Stimulated activated effector memory CD8-positive, alpha-beta T cell treated with anti-CD3 and anti-CD28 coated beads, Interleukin-12 subunit alpha, Interleukin-12 subunit beta, amount 100 ng/mL, for 72 hours (primary cell): Measurements from ENCODE around the gene MSI1.
A peak's percentile ranks its signal among the peaks of the same experiment; 100 is the strongest.

Source experiments
- ATAC-seq: fragments of 150-1000 bp; cut with Tn5 transposase; 2 replicates; pipeline ENCODE4 v1.10.0; 2021
- DNase-seq, 2 donors: peaks; one replicate each; pipeline ENCODE4 v3.0.0; 2021 to 2022; ENCODE audit warnings: low spot score in 2 of 2
- H3K27ac Mint-ChIP-seq: one replicate; pipeline ENCODE4 v1.8.0; 2022; ENCODE audit warnings: mild to moderate bottlenecking, mixed read lengths
- H3K36me3 Mint-ChIP-seq: one replicate; pipeline ENCODE4 v1.8.0; 2022; ENCODE audit warnings: mild to moderate bottlenecking, mixed read lengths
- H3K4me1 Mint-ChIP-seq: one replicate; pipeline ENCODE4 v1.8.0; 2022; ENCODE audit warnings: mixed read lengths
- H3K4me3 Mint-ChIP-seq: one replicate; pipeline ENCODE4 v1.8.0; 2022; ENCODE audit warnings: mild to moderate bottlenecking, mixed read lengths
- H3K9me3 Mint-ChIP-seq: one replicate; pipeline ENCODE4 v1.8.0; 2022; ENCODE audit warnings: mixed read lengths

Gene MSI1

GRCh38 chr12:120368789-120369602 lies at the start of gene MSI1:
Gene MSI1, minus strand, starts transcription at chr12:120369164. Its CDS starts 73 bp downstream, at chr12:120369091.
- peaks cover 7% of the 10 kb centered on the region for H3K36me3 Mint-ChIP-seq
- peaks cover 25% of the 10 kb centered on the region for H3K4me1 Mint-ChIP-seq
- ATAC-seq (peak; percentile 17), DNase-seq (no peak)
- H3K4me3 Mint-ChIP-seq = peak within 1 kb of the TSS; percentile 71
- no peaks in the 10 kb centered on the region for H3K9me3 Mint-ChIP-seq
- peak within 1 kb of the TSS; percentile 18 for H3K27ac Mint-ChIP-seq

- peaks cover 2% of the 10 kb centered on the region for H3K4me1 Mint-ChIP-seq
- ATAC-seq = no peak
- H3K27ac Mint-ChIP-seq = no peak overlapping the region
- no peak overlapping the region for H3K4me3 Mint-ChIP-seq
- H3K36me3 Mint-ChIP-seq = no peaks in the 10 kb centered on the region
- no peak for DNase-seq
- no peaks in the 10 kb centered on the region for H3K9me3 Mint-ChIP-seq
Observed at GRCh38 chr12:120417917-120418580, 49.1 kb upstream of the MSI1 start.

DNA sequence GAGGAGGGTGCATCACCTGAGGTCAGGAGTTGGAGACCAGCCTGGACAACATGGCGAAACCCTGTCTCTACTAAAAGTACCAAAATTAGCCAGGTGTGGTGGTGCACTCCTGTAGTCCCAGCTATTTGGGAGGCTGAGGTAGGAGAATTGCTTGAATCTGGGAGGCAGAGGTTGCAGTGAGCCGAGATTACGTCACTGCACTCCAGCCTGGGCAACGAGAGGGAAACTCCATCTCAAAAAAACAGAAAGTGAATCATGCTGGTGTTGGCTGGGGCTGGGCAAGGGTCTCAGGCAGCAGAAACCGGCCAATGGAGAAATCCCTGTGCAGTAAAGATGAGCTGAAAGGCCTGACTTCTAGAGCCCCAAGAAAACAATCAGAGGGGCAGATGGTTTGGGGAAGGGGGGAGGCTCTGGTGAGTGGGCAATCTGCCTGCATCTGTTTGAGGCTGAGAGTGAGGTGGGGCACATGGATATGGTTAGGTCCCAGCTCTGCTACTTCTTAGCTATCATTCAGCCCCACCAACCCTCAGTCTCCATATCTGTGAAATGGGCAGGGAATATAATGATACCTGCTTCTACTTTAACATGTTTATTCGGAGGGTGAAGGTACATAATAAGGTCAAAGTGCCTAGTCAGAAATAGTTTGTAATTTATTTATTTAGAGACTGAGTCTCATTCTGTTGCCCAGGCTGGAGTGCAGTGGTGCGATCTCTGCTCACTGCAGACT lies 47.7 kb upstream of the MSI1 start:
- Mint-ChIP-seq H3K9me3 (no peaks in the 10 kb centered on the region), H3K4me1 (no peaks in the 10 kb centered on the region), H3K4me3 (no peak overlapping the region), H3K27ac (no peak overlapping the region), H3K36me3 (no peaks in the 10 kb centered on the region)
- DNase-seq (no peak), ATAC-seq (no peak)

DNA sequence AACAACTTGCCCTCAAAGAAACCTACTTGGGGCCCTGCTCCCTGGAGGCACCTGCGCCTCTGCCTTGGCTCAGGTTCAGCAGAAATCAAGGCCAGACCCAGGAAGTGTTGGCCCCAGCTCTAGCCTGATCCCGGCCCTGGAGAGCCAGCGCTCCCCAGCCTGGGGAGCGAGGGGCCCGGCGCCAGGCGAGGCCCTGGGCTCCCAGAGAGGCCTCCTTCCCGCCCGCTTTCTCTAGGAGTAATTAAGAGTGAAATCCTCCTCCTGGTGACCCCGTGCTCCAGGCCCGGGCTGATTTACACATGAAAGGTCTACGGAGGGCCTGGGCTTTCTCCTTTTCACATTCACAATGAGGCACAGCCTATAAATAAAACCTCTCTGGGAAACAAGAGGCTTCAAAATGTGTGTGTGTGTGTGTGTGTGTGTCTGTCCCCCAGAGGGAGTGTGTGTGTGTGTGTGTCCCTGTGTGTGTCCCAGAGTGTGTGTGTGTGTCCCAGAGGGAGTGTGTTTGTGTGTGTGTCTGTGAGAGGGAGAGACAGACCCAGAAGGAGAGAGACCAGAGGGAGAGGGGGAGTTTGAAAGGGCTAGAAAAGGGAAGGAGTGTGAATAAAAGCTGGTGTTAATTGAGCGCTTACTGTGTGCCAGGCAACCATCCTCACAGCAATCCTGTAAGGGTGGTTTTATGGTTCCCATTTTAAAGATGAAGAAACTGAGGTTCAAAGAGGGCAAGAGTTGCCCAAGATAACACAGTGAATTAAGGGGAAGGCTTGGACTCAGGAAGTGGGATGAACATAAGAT lies 45.1 kb upstream of the MSI1 start:
- Mint-ChIP-seq H3K27ac (no peak overlapping the region), H3K36me3 (no peaks in the 10 kb centered on the region), H3K4me1 (no peaks in the 10 kb centered on the region)

DNA sequence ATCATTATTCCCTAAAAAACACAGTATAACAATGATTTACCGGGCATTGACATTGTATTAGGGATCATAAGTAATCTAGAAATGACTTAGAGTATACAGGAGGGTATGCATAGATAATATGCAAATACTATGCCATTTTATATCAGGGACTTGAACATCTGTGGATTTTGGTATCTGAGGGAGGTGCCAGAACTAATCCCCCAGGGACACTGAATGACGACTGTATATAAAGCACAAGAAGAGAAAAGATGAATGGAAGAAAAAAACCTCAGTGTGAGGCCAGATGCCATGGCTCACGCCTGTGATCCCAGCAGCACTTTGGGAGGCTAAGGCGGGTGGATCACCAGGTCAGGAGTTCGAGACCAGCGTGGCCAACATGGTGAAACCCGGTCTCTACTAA lies 43.5 kb upstream of the MSI1 start:
- H3K4me1 Mint-ChIP-seq = no peaks in the 10 kb centered on the region

More for the DNA sequence above, 45.1 kb upstream of the MSI1 start:
- no peak overlapping the region for H3K4me3 Mint-ChIP-seq
- no peaks in the 10 kb centered on the region for H3K9me3 Mint-ChIP-seq
- ATAC-seq (no peak), DNase-seq (no peak)

GRCh38 chr12:120408771-120409170 lies 39.8 kb upstream of the MSI1 start:
- no peak overlapping the region for H3K27ac Mint-ChIP-seq
- H3K9me3 Mint-ChIP-seq = no peaks in the 10 kb centered on the region
- no peak overlapping the region for H3K4me3 Mint-ChIP-seq
- no peaks in the 10 kb centered on the region for H3K4me1 Mint-ChIP-seq
- ATAC-seq (no peak), DNase-seq (no peak)
- H3K36me3 Mint-ChIP-seq = no peaks in the 10 kb centered on the region

More for the DNA sequence above, 43.5 kb upstream of the MSI1 start:
- no peaks in the 10 kb centered on the region for H3K9me3 Mint-ChIP-seq
- no peak overlapping the region for H3K4me3 Mint-ChIP-seq
- H3K27ac Mint-ChIP-seq = no peak overlapping the region
- ATAC-seq (no peak), DNase-seq (no peak)
- H3K36me3 Mint-ChIP-seq = no peaks in the 10 kb centered on the region

DNA sequence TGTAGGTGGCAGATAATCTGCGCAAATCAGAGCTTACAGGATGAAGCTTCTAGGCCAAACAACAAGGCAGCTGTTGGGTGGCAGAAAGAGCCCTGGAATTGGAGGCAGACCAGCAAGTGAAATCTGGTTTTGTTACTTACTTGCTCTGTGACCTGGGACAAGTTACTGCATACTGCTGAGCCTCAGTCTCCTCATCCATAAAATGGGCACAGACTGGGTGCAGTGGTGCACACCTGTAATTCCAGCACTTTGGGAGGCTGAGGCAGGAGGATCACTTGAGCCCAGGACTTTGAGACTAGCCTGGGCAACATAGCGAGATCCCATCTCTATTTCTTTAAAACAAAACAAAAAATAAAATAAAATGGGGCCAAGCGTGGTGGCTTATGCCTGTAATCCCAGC lies 37.6 kb upstream of the MSI1 start:
- Mint-ChIP-seq H3K27ac (no peak overlapping the region), H3K4me1 (no peaks in the 10 kb centered on the region), H3K4me3 (no peak overlapping the region), H3K9me3 (no peaks in the 10 kb centered on the region), H3K36me3 (no peaks in the 10 kb centered on the region)
- no peak for ATAC-seq
- no peak for DNase-seq

GRCh38 chr12:120406069-120406468 lies 37.1 kb upstream of the MSI1 start:
- Mint-ChIP-seq H3K9me3 (no peaks in the 10 kb centered on the region), H3K4me3 (no peak overlapping the region), H3K4me1 (no peaks in the 10 kb centered on the region), H3K27ac (no peak overlapping the region), H3K36me3 (no peaks in the 10 kb centered on the region)
- ATAC-seq (no peak), DNase-seq (no peak)

DNA sequence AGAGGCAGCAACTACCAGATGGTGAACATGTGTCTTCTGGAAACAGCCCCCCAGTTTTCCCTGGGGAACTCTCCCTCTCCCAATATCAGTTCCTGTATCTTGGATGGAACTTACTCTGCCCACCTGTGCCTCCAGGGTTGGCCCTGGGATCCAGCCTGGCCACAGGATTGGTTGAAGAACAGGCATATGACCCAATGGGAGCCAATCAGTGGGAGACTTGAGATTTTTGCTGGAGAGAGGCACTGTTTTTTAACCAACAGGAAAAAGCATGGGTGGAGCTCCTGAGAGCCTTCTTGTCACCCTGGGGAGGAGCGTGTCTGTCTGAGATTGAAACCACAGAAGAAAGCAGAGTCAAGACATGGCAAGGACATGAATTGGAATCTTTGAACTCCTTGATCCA lies 35.3 kb upstream of the MSI1 start:
- DNase-seq = no peak
- no peak overlapping the region for H3K4me3 Mint-ChIP-seq
- no peaks in the 10 kb centered on the region for H3K9me3 Mint-ChIP-seq
- H3K27ac Mint-ChIP-seq = no peak overlapping the region
- ATAC-seq = no peak
- H3K36me3 Mint-ChIP-seq = no peaks in the 10 kb centered on the region
- no peaks in the 10 kb centered on the region for H3K4me1 Mint-ChIP-seq

- H3K27ac Mint-ChIP-seq = no peak overlapping the region
- no peaks in the 10 kb centered on the region for H3K4me1 Mint-ChIP-seq
- no peaks in the 10 kb centered on the region for H3K36me3 Mint-ChIP-seq
- no peak overlapping the region for H3K4me3 Mint-ChIP-seq
- DNase-seq (no peak), ATAC-seq (no peak)
- H3K9me3 Mint-ChIP-seq = no peaks in the 10 kb centered on the region
Observed at GRCh38 chr12:120403869-120404268, 34.9 kb upstream of the MSI1 start.

- H3K27ac Mint-ChIP-seq = no peak overlapping the region
- H3K4me1 Mint-ChIP-seq = no peaks in the 10 kb centered on the region
- ATAC-seq (no peak), DNase-seq (no peak)
- H3K4me3 Mint-ChIP-seq = no peak overlapping the region
- H3K9me3 Mint-ChIP-seq = no peaks in the 10 kb centered on the region
- H3K36me3 Mint-ChIP-seq = no peaks in the 10 kb centered on the region
Observed at GRCh38 chr12:120402217-120402616, 33.3 kb upstream of the MSI1 start.

- Mint-ChIP-seq H3K9me3 (no peaks in the 10 kb centered on the region), H3K36me3 (no peaks in the 10 kb centered on the region), H3K27ac (no peak overlapping the region), H3K4me1 (peaks cover 4% of the 10 kb centered on the region), H3K4me3 (no peak overlapping the region)
- DNase-seq = no peak
- peak; percentile 88 for ATAC-seq
Observed at GRCh38 chr12:120399531-120399930, 30.6 kb upstream of the MSI1 start.

DNA sequence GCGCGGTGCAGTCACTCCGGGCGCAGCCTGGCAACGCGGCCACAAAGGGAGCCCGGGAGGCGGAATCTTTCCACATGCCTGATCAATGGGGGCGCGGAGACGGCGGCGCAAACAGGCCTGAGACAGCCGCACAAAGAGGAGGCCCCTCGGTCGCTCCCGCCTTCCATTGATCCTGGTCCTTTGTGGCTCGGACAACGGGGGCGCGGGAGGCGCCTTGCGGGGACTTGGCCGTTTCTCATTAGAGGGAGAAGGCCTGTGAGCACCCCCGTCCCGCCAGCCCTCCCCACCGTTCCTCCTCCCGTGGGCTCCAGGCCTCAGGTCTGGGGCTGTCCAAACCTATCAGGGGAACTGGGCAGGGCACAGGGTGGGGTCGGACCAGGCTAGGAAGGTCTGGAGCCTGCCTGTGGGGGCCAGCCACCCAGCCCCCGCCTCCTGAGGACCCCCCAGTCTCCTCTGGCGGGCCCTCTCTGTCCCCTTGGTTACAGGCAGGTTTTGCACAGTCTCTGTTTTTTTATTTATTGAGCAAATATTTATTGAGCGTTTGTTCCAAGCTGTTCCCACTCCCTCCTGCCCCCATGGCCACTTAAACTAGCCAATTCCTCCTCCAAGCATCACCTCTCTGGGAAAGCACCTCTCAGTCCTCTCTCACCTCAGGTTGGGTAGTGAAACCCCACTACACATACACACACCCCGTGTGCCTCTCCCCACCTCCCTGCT lies 29.0 kb upstream of the MSI1 start:
- H3K4me3 Mint-ChIP-seq = no peak overlapping the region
- ATAC-seq (no peak), DNase-seq (no peak)
- peaks cover 5% of the 10 kb centered on the region for H3K4me1 Mint-ChIP-seq
- no peak overlapping the region for H3K27ac Mint-ChIP-seq
- H3K36me3 Mint-ChIP-seq = no peaks in the 10 kb centered on the region
- H3K9me3 Mint-ChIP-seq = no peaks in the 10 kb centered on the region

DNA sequence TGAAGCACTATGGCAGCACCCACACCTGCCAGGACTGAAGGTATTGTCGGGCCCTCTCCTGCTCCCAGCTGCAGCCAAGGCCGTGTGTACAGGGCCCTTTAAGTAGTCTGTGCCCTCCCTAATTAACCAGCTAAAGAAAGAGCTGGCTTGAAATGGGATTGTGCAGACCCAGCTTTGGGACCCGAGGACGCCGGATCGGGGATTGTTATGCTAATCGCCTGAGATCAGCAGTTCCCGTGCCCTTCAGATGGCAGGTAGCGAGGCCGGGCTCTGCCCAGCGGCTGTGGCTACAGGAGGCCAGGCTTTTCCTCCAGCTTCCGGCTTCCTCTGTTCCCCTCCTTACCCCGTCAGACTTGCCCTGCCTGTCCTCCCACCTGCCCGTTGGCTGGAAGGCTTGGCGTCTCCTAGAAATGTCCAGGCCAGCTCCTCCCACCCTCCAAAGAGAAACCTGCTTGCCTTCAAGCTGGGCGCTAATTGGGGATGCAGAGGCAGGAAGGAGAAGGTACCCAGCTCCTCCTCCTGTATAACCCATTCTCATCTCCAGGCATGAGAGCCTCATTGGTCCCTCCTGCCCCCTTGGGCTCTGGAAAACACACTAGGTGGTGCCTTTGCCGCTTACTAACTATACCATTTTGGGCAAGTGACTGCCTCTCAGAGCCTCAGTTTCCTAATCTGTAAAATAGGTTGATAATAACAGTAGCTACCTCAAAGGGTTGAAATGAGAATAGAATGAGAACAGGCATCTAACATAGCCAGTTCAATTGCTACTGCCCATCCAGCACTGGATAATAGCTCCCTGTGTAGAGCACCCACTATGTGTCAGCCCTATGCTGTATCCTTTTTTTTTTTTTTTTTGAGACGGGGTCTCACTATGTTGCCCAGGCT lies 25.8 kb upstream of the MSI1 start:
- no peaks in the 10 kb centered on the region for H3K36me3 Mint-ChIP-seq
- H3K27ac Mint-ChIP-seq = no peak overlapping the region
- H3K4me1 Mint-ChIP-seq = peaks cover 5% of the 10 kb centered on the region
- H3K4me3 Mint-ChIP-seq = no peak overlapping the region
- no peaks in the 10 kb centered on the region for H3K9me3 Mint-ChIP-seq
- DNase-seq (no peak), ATAC-seq (no peak)
